ENCODE measurements around the gene ANTXR1. TPM values are rescaled to one million over a fixed set of nuclear protein-coding genes. Genes with fewer than 3 reads are reported as not detected.

The ANTXR1 gene
- total RNA-seq, 2 donors from 2014 or later: 48.3 to 54.5 TPM

GRCh38 chr2:69285379-69285894, 272.5 kb downstream of the ANTXR1 start:
- Mint-ChIP-seq H3K4me1 (no peaks in the 10 kb centered on the region), H3K4me3 (no peak overlapping the region), H3K9me3 (no peaks in the 10 kb centered on the region), H3K27ac (no peak overlapping the region), H3K27me3 (ENCODE audit: insufficient read depth) (no peaks in the 10 kb centered on the region), H3K36me3 (ENCODE audit: low read depth) (no peaks in the 10 kb centered on the region)
- no peak for TF ChIP-seq CTCF (conservative IDR thresholded peaks at IDR 0.05)
- Histone ChIP-seq H3K27me3 (ENCODE audit: control insufficient read depth, insufficient read depth, low read length, poor library complexity, severe bottlenecking) (no peaks in the 10 kb centered on the region), H3K9me3 (ENCODE audit: control insufficient read depth, low read length) (no peaks in the 10 kb centered on the region), H3K4me1 (ENCODE audit: control insufficient read depth, insufficient read depth, low read length) (no peaks in the 10 kb centered on the region), H3K4me3 (ENCODE audit: low read length) (no peak overlapping the region), H3K36me3 (ENCODE audit: control insufficient read depth, insufficient read depth, low read length) (no peaks in the 10 kb centered on the region), H3K27ac (ENCODE audit: low read depth, low read length) (no peak overlapping the region), H3K9ac (ENCODE audit: extremely low read depth, low read length, poor library complexity, severe bottlenecking) (no peak overlapping the region)
- DNase-seq: no peak
- 72 to 78% methylated on average over 2 to 3 of the region's 3 CpGs for WGBS, 2 experiments (ENCODE audit: insufficient coverage in 1 of 2, insufficient read length in 1 of 2)

GRCh38 chr2:69287544-69287943, 274.6 kb downstream of the ANTXR1 start:
- H3K36me3 Mint-ChIP-seq (ENCODE audit: low read depth): no peaks in the 10 kb centered on the region
- Histone ChIP-seq H3K36me3 (ENCODE audit: control insufficient read depth, insufficient read depth, low read length) (no peaks in the 10 kb centered on the region), H3K9me3 (ENCODE audit: control insufficient read depth, low read length) (no peaks in the 10 kb centered on the region), H3K27ac (ENCODE audit: low read depth, low read length) (no peak overlapping the region), H3K27me3 (ENCODE audit: control insufficient read depth, insufficient read depth, low read length, poor library complexity, severe bottlenecking) (no peaks in the 10 kb centered on the region), H3K4me3 (ENCODE audit: low read length) (no peak overlapping the region), H3K9ac (ENCODE audit: extremely low read depth, low read length, poor library complexity, severe bottlenecking) (no peak overlapping the region), H3K4me1 (ENCODE audit: control insufficient read depth, insufficient read depth, low read length) (no peaks in the 10 kb centered on the region)
- no peaks in the 10 kb centered on the region for H3K4me1 Mint-ChIP-seq
- no peaks in the 10 kb centered on the region for H3K27me3 Mint-ChIP-seq (ENCODE audit: insufficient read depth)
- no peak overlapping the region for H3K4me3 Mint-ChIP-seq
- no peak for DNase-seq
- H3K27ac Mint-ChIP-seq: no peak overlapping the region
- H3K9me3 Mint-ChIP-seq: no peaks in the 10 kb centered on the region
- no peak for TF ChIP-seq CTCF (conservative IDR thresholded peaks at IDR 0.05)
- 92 to 100% methylated on average over 3 to 4 of the region's 5 CpGs for WGBS, 2 experiments (ENCODE audit: insufficient coverage in 1 of 2, insufficient read length in 1 of 2)

- Mint-ChIP-seq H3K27me3 (ENCODE audit: insufficient read depth) (no peaks in the 10 kb centered on the region), H3K27ac (no peak overlapping the region), H3K4me3 (no peak overlapping the region), H3K9me3 (no peaks in the 10 kb centered on the region), H3K4me1 (no peaks in the 10 kb centered on the region), H3K36me3 (ENCODE audit: low read depth) (no peaks in the 10 kb centered on the region)
- no peak overlapping the region for H3K9ac ChIP-seq (ENCODE audit: extremely low read depth, low read length, poor library complexity, severe bottlenecking)
- H3K4me3 ChIP-seq (ENCODE audit: low read length): no peak overlapping the region
- no peaks in the 10 kb centered on the region for H3K9me3 ChIP-seq (ENCODE audit: control insufficient read depth, low read length)
- H3K27me3 ChIP-seq (ENCODE audit: control insufficient read depth, insufficient read depth, low read length, poor library complexity, severe bottlenecking): no peaks in the 10 kb centered on the region
- H3K4me1 ChIP-seq (ENCODE audit: control insufficient read depth, insufficient read depth, low read length): no peaks in the 10 kb centered on the region
- H3K27ac ChIP-seq (ENCODE audit: low read depth, low read length): no peak overlapping the region
- DNase-seq: no peak
- no peak for TF ChIP-seq CTCF (conservative IDR thresholded peaks at IDR 0.05)
- H3K36me3 ChIP-seq (ENCODE audit: control insufficient read depth, insufficient read depth, low read length): no peaks in the 10 kb centered on the region
- no CpG with 5 or more reads among the region's 1 CpG for WGBS, 2 experiments (ENCODE audit: insufficient coverage in 1 of 2, insufficient read length in 1 of 2)
Observed at GRCh38 chr2:69288429-69288828, 275.4 kb downstream of the ANTXR1 start.
